ENCODE data around the gene ZBED1. TPM values are rescaled to one million over a fixed set of nuclear protein-coding genes. Genes with fewer than 3 reads are reported as not detected.
A peak's percentile ranks its signal among the peaks of the same experiment; 100 is the strongest.
"Not testable (repeated sequence)": the region's sequence is repeated elsewhere in the genome, so short reads cannot be mapped to it uniquely, and the experiment has no call there.

Gene ZBED1
- polyA plus RNA-seq, 2 donors = 6.2 to 8.9 TPM

DNA sequence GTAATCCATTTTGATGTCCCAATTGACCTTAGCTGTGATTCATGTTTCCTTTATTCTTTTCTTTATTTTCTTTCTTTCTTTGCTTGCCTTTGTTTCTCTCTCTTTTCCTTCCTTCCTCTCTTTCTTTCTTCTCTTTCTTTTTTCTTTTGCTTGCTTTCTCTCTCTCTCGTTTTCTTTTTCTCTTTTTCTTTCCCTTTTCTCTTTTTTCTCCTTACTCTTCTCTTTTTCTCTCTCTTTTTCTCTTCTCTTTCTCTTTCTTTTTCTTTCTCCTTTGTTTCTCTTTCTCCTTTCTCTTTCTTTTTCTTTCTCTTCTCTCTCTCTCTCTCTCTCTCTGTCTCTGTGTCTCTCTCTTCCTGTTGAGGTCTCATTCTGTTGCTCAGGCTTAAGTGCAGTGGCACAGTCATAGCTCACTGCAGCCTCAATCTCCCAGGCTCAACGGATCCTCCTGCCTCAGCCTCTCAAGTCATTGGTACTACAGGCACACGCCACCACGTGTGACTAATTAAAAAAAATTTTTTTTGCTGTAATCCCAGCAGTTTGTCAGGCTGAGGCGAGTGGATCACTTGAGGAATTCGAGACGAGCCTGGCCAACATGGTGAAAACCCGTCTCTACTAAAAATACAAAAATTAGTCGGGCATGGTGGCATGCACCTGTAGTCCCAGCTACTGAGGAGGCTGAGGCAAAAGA, 8.0 kb upstream of the ZBED1 start:
- no peaks in the 10 kb centered on the region for H3K4me1 ChIP-seq (ENCODE audit: control insufficient read depth in 2 of 2, insufficient read depth in 2 of 2, low read length in 1 of 2)
- H3K4me3 ChIP-seq (ENCODE audit: low read depth in 1 of 2, low read length in 2 of 2) = no peak overlapping the region
- H3K27me3 ChIP-seq (ENCODE audit: control insufficient read depth in 1 of 2, insufficient read depth in 2 of 2, low read length in 2 of 2) = no peaks in the 10 kb centered on the region
- no peaks in the 10 kb centered on the region for H3K9me3 ChIP-seq (ENCODE audit: control insufficient read depth in 2 of 2, insufficient read depth in 1 of 2, low read depth in 1 of 2, low read length in 1 of 2)
- WGBS, 2 donors = 79 to 83% methylated on average over 9 of the region's 9 CpGs
- H3K36me3 ChIP-seq (ENCODE audit: control insufficient read depth in 2 of 2, insufficient read depth in 2 of 2, low read length in 1 of 2) = no peaks in the 10 kb centered on the region
- no peak overlapping the region for H3K27ac ChIP-seq (ENCODE audit: low read depth in 2 of 2, low read length in 1 of 2)

DNA sequence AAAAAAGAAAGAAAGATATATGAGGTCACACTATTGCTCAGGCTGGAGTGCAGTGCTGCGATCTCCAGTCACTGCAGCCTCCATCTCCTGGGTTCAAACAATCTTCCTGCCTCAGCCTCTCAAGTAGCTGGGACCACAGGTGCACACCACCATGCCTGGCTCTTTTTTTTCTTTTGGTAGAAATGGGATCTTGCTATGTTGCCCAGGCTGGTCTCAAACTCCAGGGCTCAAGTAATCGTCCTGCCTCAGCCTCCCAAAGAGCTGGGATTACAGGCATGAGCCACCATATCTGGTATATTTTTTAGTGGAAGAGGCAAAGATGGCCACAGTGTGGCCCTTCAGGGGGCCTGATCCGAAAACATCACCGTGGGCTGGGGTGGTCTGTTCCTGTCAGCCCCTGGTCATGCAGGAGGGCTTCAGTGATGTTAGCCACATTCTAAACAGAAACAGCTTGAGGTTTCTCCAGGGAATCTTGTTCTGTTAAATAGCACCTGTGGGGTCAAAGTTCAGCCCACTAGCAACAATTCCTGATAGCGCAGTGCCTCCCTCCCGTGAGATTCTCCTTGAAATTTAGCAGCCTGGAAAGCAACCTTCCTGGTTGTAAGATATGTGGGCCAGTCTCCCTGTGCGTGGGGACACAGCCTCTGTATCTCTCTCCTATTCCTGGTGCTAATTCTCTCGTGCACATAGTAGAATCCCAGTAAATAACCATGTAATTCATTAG, 7.3 kb upstream of the ZBED1 start:
- no peak overlapping the region for H3K27ac ChIP-seq (ENCODE audit: low read depth in 2 of 2, low read length in 1 of 2)
- no peaks in the 10 kb centered on the region for H3K27me3 ChIP-seq (ENCODE audit: control insufficient read depth in 1 of 2, insufficient read depth in 2 of 2, low read length in 2 of 2)
- H3K4me3 ChIP-seq (ENCODE audit: low read depth in 1 of 2, low read length in 2 of 2) = no peak overlapping the region
- WGBS, 2 donors = 68 to 76% methylated on average over 8 of the region's 8 CpGs
- no peaks in the 10 kb centered on the region for H3K4me1 ChIP-seq (ENCODE audit: control insufficient read depth in 2 of 2, insufficient read depth in 2 of 2, low read length in 1 of 2)
- no peaks in the 10 kb centered on the region for H3K9me3 ChIP-seq (ENCODE audit: control insufficient read depth in 2 of 2, insufficient read depth in 1 of 2, low read depth in 1 of 2, low read length in 1 of 2)
- no peaks in the 10 kb centered on the region for H3K36me3 ChIP-seq (ENCODE audit: control insufficient read depth in 2 of 2, insufficient read depth in 2 of 2, low read length in 1 of 2)

DNA sequence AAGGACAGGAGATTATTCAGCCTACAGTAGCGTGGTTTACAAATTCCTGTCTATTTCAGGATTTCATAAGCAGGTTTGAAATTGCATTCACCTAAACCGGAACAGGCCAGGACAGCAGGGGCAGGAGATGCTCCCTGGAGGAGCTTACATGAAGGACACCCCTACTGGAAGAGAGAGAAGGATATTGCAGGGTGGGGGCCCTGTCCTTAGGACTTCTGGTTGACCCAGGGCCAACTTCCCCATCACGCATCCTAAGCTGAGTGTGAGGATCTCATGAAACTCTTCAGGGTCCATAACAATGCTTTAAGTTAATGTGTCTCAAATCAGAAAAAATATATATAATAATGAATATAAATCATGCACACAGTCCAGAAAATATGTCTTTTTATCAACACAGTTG, 6.4 kb upstream of the ZBED1 start:
- Histone ChIP-seq H3K36me3 (ENCODE audit: control insufficient read depth in 2 of 2, insufficient read depth in 2 of 2, low read length in 1 of 2) (no peaks in the 10 kb centered on the region), H3K27me3 (ENCODE audit: control insufficient read depth in 1 of 2, insufficient read depth in 2 of 2, low read length in 2 of 2) (no peaks in the 10 kb centered on the region), H3K4me1 (ENCODE audit: control insufficient read depth in 2 of 2, insufficient read depth in 2 of 2, low read length in 1 of 2) (no peaks in the 10 kb centered on the region), H3K9me3 (ENCODE audit: control insufficient read depth in 2 of 2, insufficient read depth in 1 of 2, low read depth in 1 of 2, low read length in 1 of 2) (no peaks in the 10 kb centered on the region), H3K27ac (ENCODE audit: low read depth in 2 of 2, low read length in 1 of 2) (no peak overlapping the region), H3K4me3 (ENCODE audit: low read depth in 1 of 2, low read length in 2 of 2) (no peak overlapping the region)
- 92 to 94% methylated on average over 3 of the region's 3 CpGs for whole genome bisulfite sequencing, 2 donors

DNA sequence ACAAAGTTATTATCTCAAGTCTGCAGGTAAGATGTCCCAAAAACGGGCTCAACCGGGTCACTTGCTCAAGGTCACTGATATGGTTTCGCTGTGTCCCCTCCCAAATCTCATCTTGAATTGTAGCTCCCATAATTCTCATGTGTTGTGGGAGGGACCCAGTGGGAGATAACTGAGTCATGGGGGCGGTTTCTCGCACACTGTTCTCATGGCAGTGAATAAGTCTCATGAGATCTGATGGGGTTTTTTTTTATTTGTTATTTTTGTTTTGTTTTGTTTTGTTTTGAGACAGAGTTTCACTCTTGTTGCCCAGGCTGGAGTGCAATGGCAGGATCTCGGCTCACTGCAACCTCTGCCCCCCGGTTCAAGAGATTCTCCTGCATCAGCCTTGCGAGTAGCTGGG, 4.6 kb upstream of the ZBED1 start:
- not testable (repeated sequence) for H3K27me3 ChIP-seq (ENCODE audit: control insufficient read depth in 1 of 2, insufficient read depth in 2 of 2, low read length in 2 of 2); H3K4me1 ChIP-seq (ENCODE audit: control insufficient read depth in 2 of 2, insufficient read depth in 2 of 2, low read length in 1 of 2); H3K36me3 ChIP-seq (ENCODE audit: control insufficient read depth in 2 of 2, insufficient read depth in 2 of 2, low read length in 1 of 2); H3K9me3 ChIP-seq (ENCODE audit: control insufficient read depth in 2 of 2, insufficient read depth in 1 of 2, low read depth in 1 of 2, low read length in 1 of 2); H3K4me3 ChIP-seq (ENCODE audit: low read depth in 1 of 2, low read length in 2 of 2); H3K27ac ChIP-seq (ENCODE audit: low read depth in 2 of 2, low read length in 1 of 2)
- 88 to 93% methylated on average over 8 of the region's 8 CpGs for WGBS, 2 donors

- 65 to 72% methylated on average over 7 of the region's 7 CpGs for WGBS, 2 donors
- no peak overlapping the region for H3K4me3 ChIP-seq (ENCODE audit: low read depth in 1 of 2, low read length in 2 of 2)
- no peaks in the 10 kb centered on the region for H3K27me3 ChIP-seq (ENCODE audit: control insufficient read depth in 1 of 2, insufficient read depth in 2 of 2, low read length in 2 of 2)
- no peak overlapping the region for H3K27ac ChIP-seq (ENCODE audit: low read depth in 2 of 2, low read length in 1 of 2)
- H3K9me3 ChIP-seq (ENCODE audit: control insufficient read depth in 2 of 2, insufficient read depth in 1 of 2, low read depth in 1 of 2, low read length in 1 of 2) = no peaks in the 10 kb centered on the region
- H3K4me1 ChIP-seq (ENCODE audit: control insufficient read depth in 2 of 2, insufficient read depth in 2 of 2, low read length in 1 of 2) = no peaks in the 10 kb centered on the region
- no peaks in the 10 kb centered on the region for H3K36me3 ChIP-seq (ENCODE audit: control insufficient read depth in 2 of 2, insufficient read depth in 2 of 2, low read length in 1 of 2)
These were observed 4.0 kb upstream of the ZBED1 start for GRCh38 chrX:2504706-2505332.

DNA sequence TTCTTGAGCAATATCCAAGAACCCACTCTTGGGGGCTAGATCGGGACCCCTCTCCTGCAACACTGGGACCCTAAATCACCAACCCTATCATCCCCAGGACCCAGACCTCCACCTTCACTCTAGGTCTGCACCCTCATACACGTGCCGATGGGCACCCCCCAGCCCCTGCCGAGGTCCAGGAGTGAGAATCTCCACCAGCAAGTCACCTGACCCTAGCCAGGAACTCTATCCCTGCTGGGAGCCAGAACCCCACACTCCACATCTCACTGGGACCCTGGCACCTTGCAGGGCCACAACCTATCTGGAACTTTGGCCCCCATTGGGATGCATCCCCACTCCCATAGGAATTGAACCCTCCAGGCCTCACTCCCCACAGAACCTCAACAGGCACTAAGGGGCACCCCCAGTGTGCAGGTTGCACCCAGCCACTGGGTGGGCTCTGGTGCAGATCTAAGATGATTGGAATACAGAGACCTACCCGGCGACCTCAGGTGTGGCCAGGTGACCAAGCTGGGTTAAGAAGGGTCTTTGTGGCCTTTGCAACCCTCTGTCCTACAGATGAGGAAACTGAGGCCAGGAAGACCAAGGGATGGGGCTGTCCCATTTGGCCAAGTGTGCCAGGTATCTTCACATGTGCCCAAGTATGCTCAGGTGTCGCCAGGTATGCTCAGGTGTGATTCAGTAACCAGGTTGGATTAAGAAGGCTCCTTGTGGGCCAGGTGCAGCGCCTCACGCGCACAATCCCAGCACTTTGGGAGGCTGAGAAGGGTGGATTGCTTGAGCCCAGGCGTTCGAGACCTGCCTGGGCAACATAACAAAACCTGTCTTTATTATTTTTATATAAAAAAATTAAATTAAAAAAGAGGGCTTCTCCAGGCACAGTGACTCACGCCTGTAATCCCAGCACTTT, 3.1 kb upstream of the ZBED1 start:
- no peaks in the 10 kb centered on the region for H3K9me3 ChIP-seq (ENCODE audit: control insufficient read depth in 2 of 2, insufficient read depth in 1 of 2, low read depth in 1 of 2, low read length in 1 of 2)
- no peaks in the 10 kb centered on the region for H3K4me1 ChIP-seq (ENCODE audit: control insufficient read depth in 2 of 2, insufficient read depth in 2 of 2, low read length in 1 of 2)
- no peaks in the 10 kb centered on the region for H3K27me3 ChIP-seq (ENCODE audit: control insufficient read depth in 1 of 2, insufficient read depth in 2 of 2, low read length in 2 of 2)
- WGBS, 2 donors = 84 to 85% methylated on average over 13 of the region's 13 CpGs
- no peaks in the 10 kb centered on the region for H3K36me3 ChIP-seq (ENCODE audit: control insufficient read depth in 2 of 2, insufficient read depth in 2 of 2, low read length in 1 of 2)
- H3K27ac ChIP-seq (ENCODE audit: low read depth in 2 of 2, low read length in 1 of 2) = no peak overlapping the region
- no peak overlapping the region for H3K4me3 ChIP-seq (ENCODE audit: low read depth in 1 of 2, low read length in 2 of 2)

DNA sequence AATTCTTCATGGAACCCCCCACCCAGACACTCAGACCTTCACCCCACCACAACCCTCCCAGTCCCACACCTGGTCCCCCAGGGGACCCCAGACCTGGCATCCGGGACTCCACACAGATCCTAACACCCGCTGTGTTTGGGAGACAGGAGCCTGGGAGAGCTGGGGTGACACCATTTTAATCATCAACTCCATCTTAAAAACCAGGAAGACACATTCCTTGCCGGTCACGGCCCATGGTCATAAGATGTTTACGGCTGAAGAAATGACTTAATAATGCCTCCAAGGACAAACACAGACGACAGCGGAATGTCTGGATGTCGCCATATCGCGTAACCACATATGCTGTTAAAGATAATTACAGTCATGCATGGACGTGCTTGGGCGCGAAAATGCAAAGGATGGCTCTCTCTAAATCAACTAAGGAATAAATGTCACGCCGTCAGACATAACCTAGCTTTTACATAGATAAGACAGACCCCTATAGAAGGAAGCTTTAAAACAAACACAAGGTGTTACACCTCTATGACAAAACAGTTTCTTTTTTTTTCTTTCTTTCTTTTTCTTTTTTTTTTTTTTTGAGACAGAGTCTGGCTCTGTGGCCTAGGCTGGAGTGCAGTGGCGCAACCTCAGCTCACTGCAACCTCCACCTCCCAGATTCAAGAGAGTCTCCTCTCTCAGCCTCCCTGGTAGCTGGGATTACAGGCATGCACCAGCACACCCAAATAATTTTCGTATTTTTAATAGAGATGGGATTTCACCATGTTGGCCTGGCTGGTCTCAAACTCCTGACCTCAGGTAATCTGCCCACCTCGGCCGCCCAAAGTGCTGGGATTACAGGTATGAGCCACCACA, 2.1 kb upstream of the ZBED1 start:
- H3K27me3 ChIP-seq (ENCODE audit: control insufficient read depth in 1 of 2, insufficient read depth in 2 of 2, low read length in 2 of 2) = no peaks in the 10 kb centered on the region
- no peaks in the 10 kb centered on the region for H3K9me3 ChIP-seq (ENCODE audit: control insufficient read depth in 2 of 2, insufficient read depth in 1 of 2, low read depth in 1 of 2, low read length in 1 of 2)
- H3K36me3 ChIP-seq (ENCODE audit: control insufficient read depth in 2 of 2, insufficient read depth in 2 of 2, low read length in 1 of 2) = no peaks in the 10 kb centered on the region
- H3K27ac ChIP-seq (ENCODE audit: low read depth in 2 of 2, low read length in 1 of 2) = peak overlapping the region in 1 of 2 donors; percentile 33
- no peak overlapping the region for H3K4me3 ChIP-seq (ENCODE audit: low read depth in 1 of 2, low read length in 2 of 2)
- WGBS, 2 donors = 57 to 63% methylated on average over 19 of the region's 19 CpGs
- no peaks in the 10 kb centered on the region for H3K4me1 ChIP-seq (ENCODE audit: control insufficient read depth in 2 of 2, insufficient read depth in 2 of 2, low read length in 1 of 2)

DNA sequence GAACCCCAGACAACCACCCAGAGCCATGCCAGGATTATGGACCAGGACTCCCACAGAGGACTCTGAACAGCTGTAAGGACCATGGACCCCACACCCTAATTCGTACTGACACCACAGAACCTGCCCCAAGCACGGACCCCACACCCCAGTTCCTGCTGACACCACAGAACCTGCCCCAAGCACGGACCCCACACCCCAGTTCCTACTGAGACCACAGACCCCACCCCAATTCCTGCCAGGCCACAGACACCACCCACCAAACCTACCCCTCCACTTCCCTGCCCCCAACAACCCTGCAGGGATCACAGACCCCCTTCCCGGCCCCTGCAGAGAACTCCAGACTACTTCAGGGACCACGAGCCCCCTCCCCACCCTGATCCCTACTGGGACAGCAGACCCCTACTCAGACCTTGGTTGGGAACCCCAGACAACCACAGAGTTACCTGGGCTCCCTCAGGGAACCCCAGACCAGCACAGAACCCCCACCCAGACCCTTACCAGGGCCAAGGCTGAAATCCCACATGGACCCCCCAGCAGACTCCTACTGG, 1.4 kb upstream of the ZBED1 start:
- Histone ChIP-seq H3K4me3 (ENCODE audit: low read depth in 1 of 2, low read length in 2 of 2) (no peak overlapping the region), H3K27ac (ENCODE audit: low read depth in 2 of 2, low read length in 1 of 2) (peak overlapping the region in 1 of 2 donors; percentile 33), H3K27me3 (ENCODE audit: control insufficient read depth in 1 of 2, insufficient read depth in 2 of 2, low read length in 2 of 2) (no peaks in the 10 kb centered on the region), H3K9me3 (ENCODE audit: control insufficient read depth in 2 of 2, insufficient read depth in 1 of 2, low read depth in 1 of 2, low read length in 1 of 2) (no peaks in the 10 kb centered on the region), H3K4me1 (ENCODE audit: control insufficient read depth in 2 of 2, insufficient read depth in 2 of 2, low read length in 1 of 2) (no peaks in the 10 kb centered on the region), H3K36me3 (ENCODE audit: control insufficient read depth in 2 of 2, insufficient read depth in 2 of 2, low read length in 1 of 2) (no peaks in the 10 kb centered on the region)
- WGBS, 2 donors = 79 to 88% methylated on average over 5 of the region's 5 CpGs

All from esophagus (tissue), 2 donors.